Activated CD8-positive, alpha-beta memory T cell treated with anti-CD3 and anti-CD28 coated beads, Interleukin-2, amount 50 U/mL, for 24 hours (primary cell): ENCODE data around the gene NLRP13.

Source experiments
- DNase-seq: peaks from one replicate; pipeline ENCODE4 v3.0.0-alpha.2; 2020; ENCODE audit errors: extremely low read depth

Gene NLRP13

DNA sequence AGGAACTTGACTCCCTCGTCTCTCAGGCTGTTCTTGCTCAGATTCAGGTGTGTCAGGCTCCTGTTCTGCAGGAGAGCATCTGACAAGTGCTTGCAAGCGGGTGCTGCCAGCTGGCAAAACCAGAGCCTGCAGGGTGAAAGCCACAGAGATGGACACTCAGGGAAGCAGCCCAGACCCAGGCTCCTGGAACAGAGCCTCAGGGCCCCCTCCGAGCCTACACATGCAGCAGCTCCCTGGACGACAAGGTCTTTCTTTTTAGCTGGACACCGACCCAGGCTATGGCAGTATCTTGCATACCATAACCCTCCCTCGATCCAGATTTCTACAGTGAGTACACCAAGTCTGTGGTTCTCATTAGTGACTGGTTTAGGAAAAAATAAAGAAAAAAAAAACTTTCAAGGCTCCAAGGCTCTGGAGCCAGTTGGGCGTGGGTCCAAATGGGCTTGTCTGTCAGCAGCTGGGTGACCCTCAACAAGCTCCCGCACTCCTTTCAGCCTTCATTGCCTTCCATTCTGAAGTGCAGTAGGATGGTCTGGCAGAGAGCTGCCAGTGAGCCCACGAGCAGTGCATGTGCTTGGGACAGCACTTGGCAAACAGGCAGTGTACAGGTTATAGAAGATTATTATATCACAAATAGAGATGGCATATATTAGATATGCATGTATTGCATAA, 29.9 kb downstream of the NLRP13 start:
- no peak for DNase-seq

DNA sequence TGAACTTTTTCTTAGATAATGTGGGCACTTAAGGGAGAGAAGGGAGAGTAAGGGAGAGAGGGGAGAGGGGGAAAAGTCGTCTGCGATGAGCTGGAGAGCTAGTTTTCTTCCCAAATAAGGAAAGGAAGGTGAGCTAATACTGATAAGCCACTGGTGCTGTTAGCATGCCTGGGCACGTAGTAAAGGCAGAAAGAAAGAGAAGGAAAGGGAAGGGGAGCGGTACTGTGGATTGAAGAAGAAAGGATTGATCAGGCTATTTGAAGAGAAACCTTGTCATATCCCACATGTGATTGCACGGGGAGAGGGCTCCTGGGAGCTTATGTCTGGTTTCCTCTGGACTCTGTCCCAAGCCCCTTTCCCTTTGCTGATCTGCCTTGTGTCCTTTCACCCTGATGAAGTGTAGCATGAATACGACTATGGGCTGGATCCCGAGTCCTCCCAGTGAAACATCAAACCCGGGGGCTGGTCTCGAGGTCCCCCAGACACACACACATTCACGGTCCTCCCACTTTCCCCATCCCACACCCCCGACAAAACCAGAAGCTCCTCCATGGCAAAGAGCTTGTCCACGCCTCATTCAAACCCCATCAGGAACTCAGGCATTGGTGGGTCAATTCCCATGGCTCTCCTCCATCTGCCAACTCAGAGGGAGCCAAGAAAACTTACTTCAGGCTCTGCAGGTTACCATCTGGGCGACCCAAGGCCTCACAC, 30.6 kb downstream of the NLRP13 start:
- DNase-seq, result no peak

DNA sequence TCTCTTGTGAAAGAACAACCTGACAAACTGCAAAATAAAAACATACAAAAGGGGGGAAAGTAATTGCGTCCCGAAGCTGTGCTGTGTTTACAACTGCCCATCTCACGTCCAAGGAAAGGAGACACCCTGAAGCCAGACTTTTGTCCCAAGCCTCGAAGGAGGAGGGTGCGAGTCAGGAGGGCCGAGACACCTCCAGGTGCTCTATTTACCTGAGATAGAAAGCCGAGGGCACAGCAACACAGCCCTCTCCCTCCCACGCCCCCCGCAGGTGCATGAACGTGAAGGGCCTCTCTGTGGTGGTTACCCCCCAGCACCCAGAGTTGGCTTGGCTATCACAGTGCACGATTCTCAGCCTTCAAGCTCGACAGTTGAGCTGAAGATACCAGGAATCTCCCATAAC, 33.2 kb downstream of the NLRP13 start:
- DNase-seq, result no peak

DNA sequence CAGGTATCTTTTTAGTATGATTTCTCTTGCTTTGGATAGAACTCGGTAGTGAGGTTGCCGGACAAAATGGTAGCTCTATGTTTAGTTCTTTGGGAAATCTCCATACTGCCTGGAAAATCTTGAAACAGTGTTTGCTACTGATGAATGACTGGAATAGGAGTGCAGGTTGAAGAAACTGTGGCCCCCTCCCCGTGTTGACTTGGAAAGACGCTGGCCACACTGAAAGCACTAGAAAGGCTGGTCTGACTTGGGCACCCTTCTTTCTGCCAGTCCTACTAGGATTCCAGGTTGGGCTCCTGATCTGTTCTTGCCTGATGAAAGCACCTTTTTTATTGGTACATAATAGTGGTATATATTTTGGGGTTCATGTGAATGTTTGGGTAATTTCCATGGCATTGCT, 49.5 kb downstream of the NLRP13 start:
- DNase-seq, result no peak

DNA sequence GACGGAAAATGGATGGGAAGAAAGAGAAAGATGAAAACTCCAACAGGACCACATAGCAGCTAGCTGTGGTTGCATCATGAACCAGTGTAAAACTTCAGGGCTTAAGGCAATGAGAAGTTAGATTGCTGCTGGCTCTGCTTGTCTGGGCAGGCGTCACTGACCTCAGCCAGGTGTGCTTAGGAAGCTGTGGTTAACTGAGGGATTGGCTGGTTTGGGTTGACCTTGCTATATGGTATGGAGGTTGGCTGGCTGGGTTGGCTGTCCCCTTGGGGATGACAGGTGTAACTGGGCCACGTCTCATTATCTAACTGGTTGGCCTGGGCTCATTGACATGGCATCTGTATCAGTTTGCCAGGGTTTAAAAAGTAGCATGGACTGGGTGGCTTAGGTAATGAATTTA, 54.9 kb downstream of the NLRP13 start:
- no peak for DNase-seq

DNA sequence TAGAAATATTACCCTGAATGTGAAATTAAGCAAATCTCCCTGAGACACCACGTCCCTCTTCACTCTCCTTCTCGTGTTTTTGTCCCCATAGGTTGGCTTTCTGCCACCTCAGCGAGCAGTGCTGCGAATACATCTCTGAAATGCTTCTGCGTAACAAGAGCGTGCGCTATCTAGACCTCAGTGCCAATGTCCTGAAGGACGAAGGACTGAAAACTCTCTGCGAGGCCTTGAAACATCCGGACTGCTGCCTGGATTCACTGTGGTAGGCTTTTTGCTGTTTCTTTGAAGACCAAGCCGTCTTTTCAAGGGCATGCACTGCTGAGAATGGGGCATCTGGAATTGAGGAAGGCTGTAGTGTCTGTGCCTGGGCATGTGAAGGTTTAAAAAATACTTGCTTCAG, 61.4 kb downstream of the NLRP13 start:
- no peak for DNase-seq

DNA sequence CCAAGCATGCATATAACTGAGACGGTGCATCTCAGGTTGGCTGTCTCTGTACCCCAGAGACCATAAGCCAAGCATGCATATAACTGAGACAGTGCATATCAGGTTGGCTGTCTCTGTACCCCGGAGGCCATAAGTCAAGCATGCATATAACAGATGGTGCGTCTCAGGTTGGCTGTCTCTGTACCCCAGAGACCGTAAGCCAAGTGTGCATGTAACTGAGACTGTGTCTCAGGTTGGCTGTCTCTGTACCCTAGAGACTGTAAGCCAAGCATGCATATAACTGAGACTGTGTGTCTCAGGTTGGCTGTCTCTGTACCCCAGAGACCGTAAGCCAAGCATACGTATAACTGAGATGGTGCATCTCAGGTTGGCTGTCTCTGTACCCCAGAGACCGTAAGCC, 65.0 kb downstream of the NLRP13 start:
- no peak for DNase-seq

DNA sequence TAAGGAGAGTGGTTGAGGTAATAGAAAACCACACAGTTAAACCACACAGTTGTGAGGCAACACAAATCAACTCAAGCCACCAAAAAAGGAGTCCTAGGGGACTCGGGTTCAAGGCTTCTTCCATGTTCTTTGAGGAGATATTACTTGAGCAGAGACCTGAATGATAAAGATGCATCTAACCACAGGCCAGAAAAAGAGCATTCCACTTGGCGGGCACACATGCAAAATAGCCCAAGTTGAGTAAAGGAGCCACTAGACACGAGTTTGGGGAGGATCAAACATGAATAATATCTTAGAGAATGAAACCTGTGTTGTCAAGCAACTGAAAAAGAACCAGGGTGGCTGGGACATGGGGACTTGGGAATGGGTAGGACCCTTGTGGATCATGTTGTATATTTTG, 65.6 kb downstream of the NLRP13 start:
- no peak for DNase-seq

DNA sequence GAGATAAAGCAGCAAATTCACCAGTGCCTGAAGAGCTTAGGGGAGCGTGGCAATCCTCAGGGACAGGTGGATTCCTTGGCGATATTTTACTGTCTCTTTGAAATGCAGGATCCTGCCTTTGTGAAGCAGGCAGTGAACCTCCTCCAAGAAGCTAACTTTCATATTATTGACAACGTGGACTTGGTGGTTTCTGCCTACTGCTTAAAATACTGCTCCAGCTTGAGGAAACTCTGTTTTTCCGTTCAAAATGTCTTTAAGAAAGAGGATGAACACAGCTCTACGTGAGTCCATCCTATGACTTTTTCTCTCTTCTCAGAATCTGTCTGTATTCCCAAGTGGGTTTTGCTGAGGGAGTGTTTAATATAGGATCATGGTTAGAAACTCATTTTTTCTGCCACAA, 73.2 kb downstream of the NLRP13 start:
- no peak for DNase-seq

DNA sequence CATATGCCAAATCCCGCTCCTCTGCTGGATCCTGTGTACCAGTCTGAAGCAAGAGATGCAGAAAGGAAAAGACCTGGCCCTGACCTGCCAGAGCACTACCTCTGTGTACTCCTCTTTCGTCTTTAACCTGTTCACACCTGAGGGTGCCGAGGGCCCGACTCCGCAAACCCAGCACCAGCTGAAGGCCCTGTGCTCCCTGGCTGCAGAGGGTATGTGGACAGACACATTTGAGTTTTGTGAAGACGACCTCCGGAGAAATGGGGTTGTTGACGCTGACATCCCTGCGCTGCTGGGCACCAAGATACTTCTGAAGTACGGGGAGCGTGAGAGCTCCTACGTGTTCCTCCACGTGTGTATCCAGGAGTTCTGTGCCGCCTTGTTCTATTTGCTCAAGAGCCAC, 73.7 kb downstream of the NLRP13 start:
- no peak for DNase-seq

DNA sequence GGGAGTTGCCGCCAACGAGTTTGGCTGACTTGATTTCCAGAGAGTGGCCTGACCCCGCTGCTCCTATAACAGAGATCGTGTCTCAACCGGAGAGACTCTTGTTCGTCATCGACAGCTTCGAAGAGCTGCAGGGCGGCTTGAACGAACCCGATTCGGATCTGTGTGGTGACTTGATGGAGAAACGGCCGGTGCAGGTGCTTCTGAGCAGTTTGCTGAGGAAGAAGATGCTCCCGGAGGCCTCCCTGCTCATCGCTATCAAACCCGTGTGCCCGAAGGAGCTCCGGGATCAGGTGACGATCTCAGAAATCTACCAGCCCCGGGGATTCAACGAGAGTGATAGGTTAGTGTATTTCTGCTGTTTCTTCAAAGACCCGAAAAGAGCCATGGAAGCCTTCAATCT, 74.2 kb downstream of the NLRP13 start:
- no peak for DNase-seq

DNA sequence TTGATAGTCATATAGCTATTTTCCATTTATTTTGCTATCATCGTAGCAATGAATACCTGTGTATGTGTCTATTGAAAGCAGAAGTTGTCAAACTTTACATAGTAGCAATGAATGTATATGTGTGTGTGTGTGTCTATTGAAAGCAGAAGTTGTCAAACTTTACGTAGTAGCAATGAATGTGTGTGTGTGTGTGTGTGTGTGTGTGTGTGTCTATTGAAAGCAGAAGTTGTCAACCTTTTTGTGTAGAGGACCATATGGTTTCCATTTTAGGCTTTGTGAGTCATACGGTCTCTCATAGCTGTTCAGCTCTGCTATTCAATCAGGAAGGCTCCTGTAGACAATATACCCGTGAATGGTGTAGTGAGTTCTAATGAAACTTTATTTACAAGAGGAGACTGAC, 75.0 kb downstream of the NLRP13 start:
- no peak for DNase-seq

DNA sequence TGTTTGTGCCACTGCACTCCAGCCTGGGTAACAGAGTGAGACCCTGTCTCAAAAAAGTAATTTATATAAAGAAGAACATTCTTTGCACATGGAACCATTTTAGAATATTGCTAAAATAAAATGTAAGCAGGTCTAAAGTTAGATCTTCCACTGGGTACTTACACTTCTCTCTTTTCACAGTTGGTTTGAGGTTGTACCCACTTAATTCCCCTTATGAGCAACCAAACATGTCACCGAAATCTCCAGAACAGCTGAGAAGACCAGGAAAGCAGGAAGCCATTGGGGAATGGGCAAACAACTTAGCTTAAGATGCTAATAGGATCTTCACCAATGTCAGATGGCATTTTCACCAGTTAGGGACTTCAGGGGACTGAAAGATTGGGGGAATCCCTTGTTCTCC, 77.0 kb downstream of the NLRP13 start:
- DNase-seq, result no peak
